ENCODE data around the gene MICAL2.

- TF ChIP-seq CTCF (IDR thresholded peaks at IDR 0.05) (no peak), POLR2A (IDR thresholded peaks at IDR 0.05) (no peak)
These were observed 172.3 kb downstream of the MICAL2 start for GRCh38 chr11:12282676-12283075.
